GM21390 (cell line): ENCODE data around the gene TTLL9.

Experiments
- ATAC-seq: cut with Tn5 transposase; IDR thresholded peaks from one replicate; pipeline ENCODE4 v1.9.1; 2021; ENCODE audit not compliant: unreplicated experiment

TTLL9 gene

GRCh38 chr20:31974951-31975487 is 104.6 kb downstream of the TTLL9 start:
- no peak for ATAC-seq

GRCh38 chr20:31975874-31976273 is 105.4 kb downstream of the TTLL9 start:
- ATAC-seq: no peak

GRCh38 chr20:31977080-31977479 is 106.6 kb downstream of the TTLL9 start:
- ATAC-seq: no peak

GRCh38 chr20:31979713-31980426 is 109.4 kb downstream of the TTLL9 start:
- no peak for ATAC-seq

- ATAC-seq: no peak
Observed at GRCh38 chr20:31981784-31982183, 111.3 kb downstream of the TTLL9 start.

- no peak for ATAC-seq
Observed at GRCh38 chr20:31984981-31985471, 114.6 kb downstream of the TTLL9 start.

- ATAC-seq: no peak
Observed at GRCh38 chr20:31987744-31988143, 117.3 kb downstream of the TTLL9 start.

GRCh38 chr20:31988430-31989015 is 118.1 kb downstream of the TTLL9 start:
- no peak for ATAC-seq

- no peak for ATAC-seq
Observed at GRCh38 chr20:31989030-31989645, 118.7 kb downstream of the TTLL9 start.

GRCh38 chr20:31990641-31991338 is 120.4 kb downstream of the TTLL9 start:
- ATAC-seq: no peak

- no peak for ATAC-seq
Observed at GRCh38 chr20:31991339-31991705, 120.9 kb downstream of the TTLL9 start.

GRCh38 chr20:31992086-31992485 is 121.7 kb downstream of the TTLL9 start:
- no peak for ATAC-seq
